Osteoblast (primary cell): Measurements from ENCODE around the gene ABCF3. TPM values are rescaled to one million over a fixed set of nuclear protein-coding genes. Genes with fewer than 3 reads are reported as not detected.

Source experiments
- DNase-seq: peaks from one replicate; pipeline ENCODE4 v3.0.0; 2011; ENCODE audit warnings: low spot score, mixed read lengths; ENCODE audit not compliant: insufficient read length; ENCODE audit errors: missing footprints
- H2AFZ ChIP-seq: 2 replicates; pipeline ENCODE4 v1.6.0; 2011; ENCODE audit warnings: mild to moderate bottlenecking, low read length
- H3K27ac ChIP-seq: 2 replicates; pipeline ENCODE4 v1.5.1; 2011; ENCODE audit warnings: mild to moderate bottlenecking, low read depth, low read length, moderate library complexity
- H3K27me3 ChIP-seq: 2 replicates; pipeline ENCODE4 v1.6.0; 2012; ENCODE audit warnings: mild to moderate bottlenecking, control low read depth, inconsistent platforms, low read length, moderate library complexity; ENCODE audit not compliant: insufficient read depth
- H3K36me3 ChIP-seq: 2 replicates; pipeline ENCODE4 v1.5.1; 2011; ENCODE audit warnings: mild to moderate bottlenecking, low read length, control low read depth, moderate library complexity; ENCODE audit not compliant: insufficient read depth
- H3K4me1 ChIP-seq: 2 replicates; pipeline ENCODE4 v1.5.1; 2011; ENCODE audit warnings: mild to moderate bottlenecking, low read length, control low read depth, moderate library complexity; ENCODE audit not compliant: insufficient read depth
- H3K4me2 ChIP-seq: 2 replicates; pipeline ENCODE4 v1.6.0; 2011; ENCODE audit warnings: mild to moderate bottlenecking, low read length; ENCODE audit not compliant: insufficient read depth
- H3K4me3 ChIP-seq: fragments of 200-600 bp; sonication (generic); 3 replicates; pipeline ENCODE4 v1.5.1; 2012; ENCODE audit warnings: mild to moderate bottlenecking, low read length, inconsistent platforms; ENCODE audit not compliant: insufficient read depth
- H3K79me2 ChIP-seq: 2 replicates; pipeline ENCODE4 v1.6.0; 2012; ENCODE audit warnings: mild to moderate bottlenecking, low read length, control low read depth, inconsistent platforms; ENCODE audit not compliant: insufficient read depth
- H3K9me3 ChIP-seq: 2 replicates; pipeline ENCODE4 v1.5.1; 2011; ENCODE audit warnings: low read depth, low read length, control low read depth
- H4K20me1 ChIP-seq: 2 replicates; pipeline ENCODE4 v1.6.0; 2012; ENCODE audit warnings: mild to moderate bottlenecking, low read length, control low read depth; ENCODE audit not compliant: insufficient read depth
- CTCF ChIP-seq: IDR thresholded peaks from 2 replicates; pipeline ENCODE4 v1.5.1; 2011; ENCODE audit warnings: mild to moderate bottlenecking, low read depth, low read length, moderate library complexity; ENCODE audit errors: extremely low read depth
- total RNA-seq: library from RNA; depleted of rRNA; stranded (reverse); fragments of >200 nt; gene quantifications from 2 replicates; pipeline ENCODE4 v1.2.3, GENCODE V29; 2012

The ABCF3 gene
- total RNA-seq, 1 donor, result 46.7 TPM

DNA sequence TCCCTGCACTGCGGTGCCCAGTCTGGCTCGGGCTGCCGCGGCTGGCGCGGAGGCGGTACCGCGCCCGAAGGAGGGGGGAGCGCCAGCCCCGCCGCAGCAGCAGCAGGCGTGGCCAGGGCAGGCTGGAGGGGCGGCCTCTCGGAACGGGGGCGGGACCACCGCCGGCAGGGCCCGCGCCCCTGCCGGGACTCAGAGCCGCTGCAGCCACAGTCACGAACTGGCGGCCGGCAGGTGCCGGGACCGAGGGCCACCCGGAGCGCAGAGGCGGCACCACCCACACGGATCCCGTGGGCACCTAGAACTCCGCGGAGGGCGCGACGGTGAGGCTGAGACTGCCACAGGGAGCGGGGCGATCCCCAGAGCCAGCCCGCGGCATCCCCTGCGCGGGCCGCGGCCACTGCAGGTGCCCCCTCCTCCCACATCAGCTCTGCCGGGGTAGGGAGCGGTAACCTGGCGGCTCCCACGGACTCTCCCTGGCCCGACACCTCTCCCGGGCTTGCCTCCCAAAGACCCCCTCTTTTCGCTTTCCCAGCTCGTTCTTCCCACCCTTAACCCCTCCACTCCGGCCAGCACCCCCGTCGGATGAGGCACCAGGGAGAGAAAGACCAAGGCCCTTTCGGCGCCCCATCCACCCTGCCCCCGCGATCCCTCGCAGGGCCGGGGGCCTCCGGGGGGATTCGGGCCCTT is 43.5 kb downstream of the ABCF3 start, which contains the start of gene VWA5B2:
Gene VWA5B2, plus strand, starts transcription at position 192 of the 687 bp plus-strand sequence. CDS start 944 bp downstream, outside the sequence.
- peak; percentile 98 for DNase-seq
- peaks cover 65% of the 10 kb centered on the region for H3K27me3 ChIP-seq
- no peak within 1 kb of the TSS for H2AFZ ChIP-seq

DNA sequence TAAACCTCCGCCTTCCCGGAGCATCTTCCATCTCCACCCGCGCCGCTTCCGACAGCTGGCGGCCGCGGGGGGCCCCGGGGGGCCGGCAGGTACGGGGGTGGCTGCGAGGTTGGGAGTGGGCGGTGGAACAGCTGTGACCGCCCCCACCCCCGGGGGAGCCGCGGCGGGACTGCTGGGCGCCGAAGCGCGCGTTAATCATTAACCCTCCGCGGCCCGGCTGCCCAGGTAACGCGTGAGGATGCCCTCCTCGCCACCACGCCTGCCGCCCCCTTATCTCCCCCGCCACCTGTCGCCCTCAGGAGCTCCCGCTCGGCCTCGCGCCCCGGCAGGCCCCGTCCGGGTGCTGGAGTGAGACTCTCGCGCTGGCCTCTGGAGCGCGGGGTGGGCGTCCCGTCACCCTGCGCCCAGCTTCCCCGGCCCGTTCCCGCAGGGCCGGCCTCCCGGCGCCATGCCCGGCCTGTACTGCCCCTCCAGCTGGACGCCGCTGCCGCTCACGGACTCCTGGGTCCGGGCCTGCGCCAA is 44.1 kb downstream of the ABCF3 start:
- Histone ChIP-seq H3K4me1 (no peaks in the 10 kb centered on the region), H4K20me1 (no peaks in the 10 kb centered on the region), H3K4me2 (no peak overlapping the region), H2AFZ (no peak overlapping the region), H3K27ac (no peak overlapping the region), H3K79me2 (no peaks in the 10 kb centered on the region), H3K4me3 (no peak overlapping the region), H3K27me3 (peaks cover 65% of the 10 kb centered on the region), H3K9me3 (no peaks in the 10 kb centered on the region), H3K36me3 (no peaks in the 10 kb centered on the region)
- TF ChIP-seq CTCF, result no peak
- peak; percentile 78 for DNase-seq

More for the DNA sequence above, 43.5 kb downstream of the ABCF3 start, which contains the start of gene VWA5B2:
- Histone ChIP-seq H3K4me1 (no peaks in the 10 kb centered on the region), H3K36me3 (no peaks in the 10 kb centered on the region), H3K4me3 (peak within 1 kb of the TSS; percentile 49), H3K4me2 (peak within 1 kb of the TSS; percentile 48), H3K9me3 (no peaks in the 10 kb centered on the region), H4K20me1 (no peaks in the 10 kb centered on the region), H3K79me2 (no peaks in the 10 kb centered on the region), H3K27ac (no peak within 1 kb of the TSS)
- TF ChIP-seq CTCF, result no peak

DNA sequence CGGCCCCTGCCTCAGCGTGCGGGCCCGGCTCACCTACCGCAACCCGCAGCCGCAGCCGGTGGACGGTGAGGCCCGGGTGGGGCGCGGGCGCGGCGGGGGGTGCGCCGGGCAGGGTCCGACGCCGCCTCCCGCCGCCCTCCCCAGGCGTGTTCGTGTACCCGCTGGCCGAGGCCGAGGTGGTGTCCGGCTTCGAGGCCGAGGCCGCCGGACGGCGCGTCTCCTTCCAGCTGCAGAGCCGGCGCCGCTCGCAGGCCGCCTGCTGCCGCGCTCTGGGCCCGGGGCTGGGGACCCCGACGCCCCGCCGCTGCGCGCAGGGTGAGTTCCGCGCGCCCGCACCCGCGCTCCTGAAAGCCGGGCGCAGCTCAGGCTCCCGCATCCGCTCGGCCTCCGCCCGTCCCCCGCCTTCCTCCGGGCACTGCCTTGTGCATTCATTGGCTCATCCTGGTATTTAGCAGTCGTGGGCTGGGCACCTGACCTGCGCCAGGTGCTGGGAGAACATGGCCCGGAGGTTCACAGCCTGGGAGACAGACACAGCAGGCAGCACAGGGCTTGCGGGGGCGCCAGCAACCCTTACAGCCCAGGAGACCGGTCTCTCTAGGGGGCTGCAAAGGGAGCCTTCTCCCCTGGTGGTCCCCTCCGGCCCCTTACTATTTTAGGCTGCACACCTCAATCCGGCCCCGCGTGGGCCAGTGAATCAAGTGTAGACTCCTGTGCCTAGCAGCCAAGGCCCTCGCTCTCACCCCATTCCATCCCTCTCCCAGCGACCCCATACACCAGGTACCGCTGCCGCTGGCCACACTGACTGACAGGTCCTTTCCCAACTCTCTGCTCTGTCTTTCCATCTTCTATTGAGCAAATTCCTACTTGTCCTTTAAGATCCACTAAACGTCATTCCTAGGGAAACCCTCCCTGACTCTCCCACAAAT is 44.9 kb downstream of the ABCF3 start:
- Histone ChIP-seq H3K4me2 (no peak overlapping the region), H3K79me2 (no peaks in the 10 kb centered on the region), H3K36me3 (no peaks in the 10 kb centered on the region), H3K4me3 (no peak overlapping the region), H3K27me3 (peaks cover 65% of the 10 kb centered on the region), H3K27ac (no peak overlapping the region), H3K9me3 (no peaks in the 10 kb centered on the region), H3K4me1 (no peaks in the 10 kb centered on the region), H2AFZ (no peak overlapping the region), H4K20me1 (no peaks in the 10 kb centered on the region)
- peak; percentile 88 for DNase-seq
- no peak for TF ChIP-seq CTCF

DNA sequence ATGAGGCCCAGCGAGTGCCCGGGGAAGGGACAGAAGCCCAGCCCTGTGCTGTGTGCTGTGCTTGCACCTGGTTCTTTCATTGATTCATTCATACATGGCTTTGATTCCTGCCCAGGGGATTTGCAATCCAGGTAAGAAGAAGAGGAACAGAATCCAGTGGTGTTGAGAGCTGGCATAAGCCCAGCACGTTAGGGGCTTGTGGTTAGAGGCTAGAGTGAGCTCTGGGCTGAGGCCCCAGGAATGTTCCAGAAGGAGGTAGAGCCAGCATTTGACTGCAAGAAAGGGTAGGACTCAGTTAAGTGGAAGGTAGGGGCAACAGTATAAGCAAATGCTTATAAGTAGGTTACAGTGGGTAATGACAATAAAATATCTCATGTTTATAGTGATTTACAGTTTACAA is 45.7 kb downstream of the ABCF3 start:
- no peaks in the 10 kb centered on the region for H3K79me2 ChIP-seq
- no peak for TF ChIP-seq CTCF
- H3K4me3 ChIP-seq, result no peak overlapping the region
- no peak overlapping the region for H2AFZ ChIP-seq
- H4K20me1 ChIP-seq, result no peaks in the 10 kb centered on the region
- H3K4me2 ChIP-seq, result no peak overlapping the region
- no peaks in the 10 kb centered on the region for H3K4me1 ChIP-seq
- peak; percentile 88 for DNase-seq
- peaks cover 62% of the 10 kb centered on the region for H3K27me3 ChIP-seq
- no peaks in the 10 kb centered on the region for H3K36me3 ChIP-seq
- H3K27ac ChIP-seq, result no peak overlapping the region
- H3K9me3 ChIP-seq, result no peaks in the 10 kb centered on the region
